Body of pancreas (tissue), 4 donors: ENCODE measurements around the gene EVX2.

Experiments
- POLR2A ChIP-seq, 3 donors: fragments of 450-650 bp; IDR thresholded peaks; one replicate each; pipeline ENCODE4 v1.6.1; 2016; ENCODE audit warnings: antibody characterized with exemption in 3 of 3, mild to moderate bottlenecking in 2 of 3
- TF ChIP-seq, protein P1 (sequence below), 7 experiments: fragments of 450-650 bp in 4 of 7; fragments of 200-600 bp in 3 of 7; sonication (generic) in 3 of 7; IDR thresholded peaks; one replicate each; pipeline ENCODE4 v1.5.1; 2016 to 2019; ENCODE audit warnings: antibody characterized with exemption in 7 of 7

DNA sequence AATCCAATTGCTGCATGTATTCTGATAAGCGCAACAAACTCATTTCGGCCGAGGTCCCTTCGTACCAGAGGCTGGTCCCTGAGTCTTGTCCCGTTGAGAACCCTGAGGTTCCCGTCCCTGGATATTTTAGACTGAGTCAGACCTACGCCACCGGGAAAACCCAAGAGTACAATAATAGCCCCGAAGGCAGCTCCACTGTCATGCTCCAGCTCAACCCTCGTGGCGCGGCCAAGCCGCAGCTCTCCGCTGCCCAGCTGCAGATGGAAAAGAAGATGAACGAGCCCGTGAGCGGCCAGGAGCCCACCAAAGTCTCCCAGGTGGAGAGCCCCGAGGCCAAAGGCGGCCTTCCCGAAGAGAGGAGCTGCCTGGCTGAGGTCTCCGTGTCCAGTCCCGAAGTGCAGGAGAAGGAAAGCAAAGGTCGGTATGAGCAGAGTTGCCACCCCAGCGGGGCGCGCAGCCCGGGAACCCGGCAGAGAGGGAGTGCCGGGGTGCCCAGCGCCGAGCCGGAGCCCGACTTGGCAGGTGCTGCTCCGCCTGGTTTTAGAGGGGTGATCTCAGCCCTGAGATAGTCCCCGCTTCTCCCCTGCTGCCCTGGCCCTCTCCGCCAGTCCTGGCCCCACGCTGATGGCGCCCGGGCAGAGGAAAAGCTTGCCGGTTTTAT, 33.5 kb upstream of the EVX2 start:
- TF ChIP-seq, protein P1, sequence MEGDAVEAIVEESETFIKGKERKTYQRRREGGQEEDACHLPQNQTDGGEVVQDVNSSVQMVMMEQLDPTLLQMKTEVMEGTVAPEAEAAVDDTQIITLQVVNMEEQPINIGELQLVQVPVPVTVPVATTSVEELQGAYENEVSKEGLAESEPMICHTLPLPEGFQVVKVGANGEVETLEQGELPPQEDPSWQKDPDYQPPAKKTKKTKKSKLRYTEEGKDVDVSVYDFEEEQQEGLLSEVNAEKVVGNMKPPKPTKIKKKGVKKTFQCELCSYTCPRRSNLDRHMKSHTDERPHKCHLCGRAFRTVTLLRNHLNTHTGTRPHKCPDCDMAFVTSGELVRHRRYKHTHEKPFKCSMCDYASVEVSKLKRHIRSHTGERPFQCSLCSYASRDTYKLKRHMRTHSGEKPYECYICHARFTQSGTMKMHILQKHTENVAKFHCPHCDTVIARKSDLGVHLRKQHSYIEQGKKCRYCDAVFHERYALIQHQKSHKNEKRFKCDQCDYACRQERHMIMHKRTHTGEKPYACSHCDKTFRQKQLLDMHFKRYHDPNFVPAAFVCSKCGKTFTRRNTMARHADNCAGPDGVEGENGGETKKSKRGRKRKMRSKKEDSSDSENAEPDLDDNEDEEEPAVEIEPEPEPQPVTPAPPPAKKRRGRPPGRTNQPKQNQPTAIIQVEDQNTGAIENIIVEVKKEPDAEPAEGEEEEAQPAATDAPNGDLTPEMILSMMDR (IDR thresholded peaks at IDR 0.05), result no peak
- TF ChIP-seq POLR2A (IDR thresholded peaks at IDR 0.05), result no peak
